ENCODE data around the gene SPDL1. TPM values are rescaled to one million over a fixed set of nuclear protein-coding genes. Genes with fewer than 3 reads are reported as not detected.
A peak's percentile ranks its signal among the peaks of the same experiment; 100 is the strongest.

The SPDL1 gene
- total and polyA plus RNA-seq, 8 donors, result 4.8 to 140 (median 6.2) TPM

GRCh38 chr5:169538944-169539343 is 44.6 kb upstream of the SPDL1 start:
- H3K27me3 ChIP-seq, result no peaks in the 10 kb centered on the region
- peaks cover 0 to 9% (median 4%) of the 10 kb centered on the region in 4 donors for H3K9me3 ChIP-seq
- no peak overlapping the region for H3K4me3 ChIP-seq
- H3K27ac ChIP-seq, result no peak overlapping the region
- peak in 1 of 2 donors; percentile 53 for DNase-seq
- peaks cover 0 to 11% (median 3%) of the 10 kb centered on the region in 4 donors for H3K4me1 ChIP-seq
- H3K36me3 ChIP-seq, result no peaks in the 10 kb centered on the region
- TF ChIP-seq POLR2AphosphoS5 (IDR thresholded peaks at IDR 0.05) (no peak), EP300 (IDR thresholded peaks at IDR 0.05) (no peak), POLR2A (IDR thresholded peaks at IDR 0.05) (no peak), CTCF (IDR thresholded peaks at IDR 0.05) (no peak)
- WGBS, 5 donors, result 15 to 40% (median 28%) methylated on average over 1 of the region's 1 CpG
- intact Hi-C loops (cut with DNase I; ENCODE audit: low total_unique reads), result no loop called here

GRCh38 chr5:169542811-169543210 is 40.8 kb upstream of the SPDL1 start:
- Histone ChIP-seq H3K27ac (no peak overlapping the region), H3K9me3 (peaks cover 0 to 9% (median 4%) of the 10 kb centered on the region in 4 donors), H3K36me3 (no peaks in the 10 kb centered on the region), H3K4me3 (no peak overlapping the region), H3K27me3 (no peaks in the 10 kb centered on the region), H3K4me1 (peaks cover 0 to 11% (median 3%) of the 10 kb centered on the region in 4 donors)
- intact Hi-C loops (cut with DNase I; ENCODE audit: low total_unique reads), result loop anchor here (10.0 kb wide), 1 partner anchor 558 kb away; no protein-coding TSS in a partner anchor
- TF ChIP-seq POLR2A (IDR thresholded peaks at IDR 0.05), result no peak
- TF ChIP-seq CTCF (IDR thresholded peaks at IDR 0.05), result no peak
- TF ChIP-seq EP300 (IDR thresholded peaks at IDR 0.05), result no peak
- no peak for TF ChIP-seq POLR2AphosphoS5 (IDR thresholded peaks at IDR 0.05)
- WGBS, 5 donors, result 90 to 96% (median 93%) methylated on average over 2 of the region's 2 CpGs
- DNase-seq, result no peak

GRCh38 chr5:169544264-169544950 is 39.2 kb upstream of the SPDL1 start:
- intact Hi-C loops (cut with DNase I; ENCODE audit: low total_unique reads), result loop anchor here (10.0 kb wide), 1 partner anchor 560 kb away; no protein-coding TSS in a partner anchor
- no peak overlapping the region for H3K4me3 ChIP-seq
- WGBS, 5 donors, result 70 to 74% (median 74%) methylated on average over 2 of the region's 2 CpGs
- H3K4me1 ChIP-seq, result peaks cover 0 to 1% (median 0%) of the 10 kb centered on the region in 4 donors
- TF ChIP-seq POLR2A (IDR thresholded peaks at IDR 0.05) (no peak), EP300 (IDR thresholded peaks at IDR 0.05) (no peak), POLR2AphosphoS5 (IDR thresholded peaks at IDR 0.05) (no peak), CTCF (IDR thresholded peaks at IDR 0.05) (no peak)
- H3K9me3 ChIP-seq, result peaks cover 0 to 9% (median 4%) of the 10 kb centered on the region in 4 donors
- peaks cover 0 to 7% (median 0%) of the 10 kb centered on the region in 3 donors for H3K27me3 ChIP-seq
- H3K27ac ChIP-seq, result no peak overlapping the region
- no peak for DNase-seq
- no peaks in the 10 kb centered on the region for H3K36me3 ChIP-seq

- intact Hi-C loops (cut with DNase I; ENCODE audit: low total_unique reads), result loop anchor here (10.0 kb wide), 1 partner anchor 561 kb away; no protein-coding TSS in a partner anchor
- TF ChIP-seq POLR2A (IDR thresholded peaks at IDR 0.05) (no peak), POLR2AphosphoS5 (IDR thresholded peaks at IDR 0.05) (no peak), CTCF (IDR thresholded peaks at IDR 0.05) (no peak), EP300 (IDR thresholded peaks at IDR 0.05) (no peak)
- H3K4me1 ChIP-seq, result no peaks in the 10 kb centered on the region
- WGBS, 5 donors, result 65 to 84% (median 79%) methylated on average over 1 of the region's 1 CpG
- H3K4me3 ChIP-seq, result no peak overlapping the region
- H3K27me3 ChIP-seq, result peaks cover 0 to 12% (median 0%) of the 10 kb centered on the region in 3 donors
- no peaks in the 10 kb centered on the region for H3K36me3 ChIP-seq
- no peak overlapping the region for H3K27ac ChIP-seq
- H3K9me3 ChIP-seq, result peaks cover 0 to 9% (median 4%) of the 10 kb centered on the region in 4 donors
- DNase-seq, result no peak
Observed at GRCh38 chr5:169545762-169546161, 37.8 kb upstream of the SPDL1 start.

Data from stomach (tissue), 9 donors.